Neural progenitor cell (in vitro differentiated cells): ENCODE measurements around the gene FBXL2. TPM values are rescaled to one million over a fixed set of nuclear protein-coding genes. Genes with fewer than 3 reads are reported as not detected.

Experiments
- DNase-seq: peaks from one replicate; pipeline ENCODE4 v3.0.0-alpha.2; 2016; ENCODE audit warnings: low spot score
- H2AFZ ChIP-seq: fragments of 200-600 bp; sonication (generic); replicated peaks from 2 replicates; pipeline ENCODE4 v1.6.1; 2016; ENCODE audit warnings: antibody characterized with exemption
- H3F3A ChIP-seq: fragments of 200-600 bp; sonication (generic); 2 replicates; pipeline ENCODE4 v1.6.1; 2016; ENCODE audit warnings: antibody characterized with exemption, low read depth
- H3K27ac ChIP-seq: fragments of 200-600 bp; sonication (generic); 2 replicates; pipeline ENCODE4 v1.5.1; 2016; ENCODE audit warnings: mild to moderate bottlenecking
- H3K27me3 ChIP-seq: fragments of 200-600 bp; sonication (generic); 2 replicates; pipeline ENCODE4 v1.6.1; 2016; ENCODE audit warnings: mild to moderate bottlenecking, moderate library complexity
- H3K36me3 ChIP-seq: fragments of 200-600 bp; sonication (generic); 2 replicates; pipeline ENCODE4 v1.5.1; 2016
- H3K4me1 ChIP-seq: fragments of 200-600 bp; sonication (generic); 2 replicates; pipeline ENCODE4 v1.6.1; 2016; ENCODE audit warnings: mixed run types
- H3K4me2 ChIP-seq: fragments of 200-600 bp; sonication (generic); 2 replicates; pipeline ENCODE4 v1.6.1; 2016
- H3K4me3 ChIP-seq: fragments of 200-600 bp; sonication (generic); 2 replicates; pipeline ENCODE4 v1.5.1; 2016
- H3K79me2 ChIP-seq: fragments of 200-600 bp; sonication (generic); 2 replicates; pipeline ENCODE4 v1.6.1; 2016; ENCODE audit warnings: low read depth
- H3K9ac ChIP-seq: fragments of 200-600 bp; sonication (generic); 2 replicates; pipeline ENCODE4 v1.6.1; 2016
- H3K9me3 ChIP-seq: fragments of 200-600 bp; sonication (generic); 2 replicates; pipeline ENCODE4 v1.5.1; 2016; ENCODE audit warnings: low read depth
- H4K20me1 ChIP-seq: fragments of 200-600 bp; sonication (generic); 2 replicates; pipeline ENCODE4 v1.6.1; 2016; ENCODE audit warnings: low read depth
- H3K27ac Mint-ChIP-seq: 3 replicates; pipeline ENCODE4 v1.8.0; 2021; ENCODE audit warnings: mixed read lengths
- H3K27me3 Mint-ChIP-seq: 2 replicates; pipeline ENCODE4 v1.8.0; 2022; ENCODE audit warnings: low read depth, mild to moderate bottlenecking, inconsistent platforms, moderate library complexity, mixed read lengths; ENCODE audit not compliant: insufficient read depth
- H3K36me3 Mint-ChIP-seq: 3 replicates; pipeline ENCODE4 v1.8.0; 2021; ENCODE audit warnings: mixed read lengths
- H3K4me1 Mint-ChIP-seq: 3 replicates; pipeline ENCODE4 v1.8.0; 2021; ENCODE audit warnings: mixed read lengths
- H3K4me3 Mint-ChIP-seq: 3 replicates; pipeline ENCODE4 v1.8.0; 2021; ENCODE audit warnings: mild to moderate bottlenecking, moderate library complexity, mixed read lengths
- H3K9me3 Mint-ChIP-seq: 3 replicates; pipeline ENCODE4 v1.8.0; 2020; ENCODE audit warnings: mixed read lengths
- EZH2 ChIP-seq: fragments of 200-600 bp; sonication (generic); IDR thresholded peaks from 2 replicates; pipeline ENCODE4 v1.6.1; 2017; ENCODE audit warnings: antibody characterized with exemption, mild to moderate bottlenecking, moderate library complexity
- EZH2phosphoT487 ChIP-seq: fragments of 200-600 bp; sonication (generic); IDR thresholded peaks from 2 replicates; pipeline ENCODE4 v1.6.1; 2017; ENCODE audit warnings: antibody characterized with exemption
- total RNA-seq: library from RNA; depleted of rRNA; stranded (reverse); fragments of >200 nt; gene quantifications from 2 replicates; pipeline ENCODE4 v1.2.3, GENCODE V29; 2015; ENCODE audit warnings: low replicate concordance
- TF ChIP-seq, protein P1 (sequence below): fragments of 200-600 bp; sonication (generic); IDR thresholded peaks from 2 replicates; pipeline ENCODE4 v1.5.1; 2017; ENCODE audit warnings: antibody characterized with exemption, mild to moderate bottlenecking

FBXL2 gene
- total RNA-seq, 1 donor from 2014 or later = 18.2 TPM

DNA sequence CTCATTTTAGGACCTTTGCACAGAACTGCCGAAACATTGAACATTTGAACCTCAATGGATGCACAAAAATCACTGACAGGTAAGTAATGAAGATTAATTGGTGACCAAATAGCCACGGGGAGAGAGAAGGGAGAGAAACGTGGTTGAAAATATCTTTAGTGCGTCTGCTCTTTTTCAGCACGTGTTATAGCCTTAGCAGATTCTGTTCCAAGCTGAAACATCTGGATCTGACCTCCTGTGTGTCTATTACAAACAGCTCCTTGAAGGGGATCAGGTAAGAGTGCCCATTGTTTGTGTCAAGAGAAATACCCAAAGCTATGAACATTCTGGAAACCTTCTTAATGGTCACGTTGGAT lies 95.8 kb downstream of the FBXL2 start:
- DNase-seq = no peak
- Mint-ChIP-seq H3K9me3 (peaks cover 6% of the 10 kb centered on the region), H3K4me3 (no peak overlapping the region), H3K4me1 (no peaks in the 10 kb centered on the region), H3K36me3 (peaks cover 20% of the 10 kb centered on the region), H3K27me3 (no peaks in the 10 kb centered on the region), H3K27ac (no peak overlapping the region)
- no peaks in the 10 kb centered on the region for H4K20me1 ChIP-seq
- H3K9ac ChIP-seq = no peak overlapping the region
- no peaks in the 10 kb centered on the region for H3K4me1 ChIP-seq
- no peaks in the 10 kb centered on the region for H3F3A ChIP-seq
- no peak overlapping the region for H3K4me2 ChIP-seq
- TF ChIP-seq EZH2phosphoT487 (no peak), EZH2 (no peak)
- TF ChIP-seq, protein P1, sequence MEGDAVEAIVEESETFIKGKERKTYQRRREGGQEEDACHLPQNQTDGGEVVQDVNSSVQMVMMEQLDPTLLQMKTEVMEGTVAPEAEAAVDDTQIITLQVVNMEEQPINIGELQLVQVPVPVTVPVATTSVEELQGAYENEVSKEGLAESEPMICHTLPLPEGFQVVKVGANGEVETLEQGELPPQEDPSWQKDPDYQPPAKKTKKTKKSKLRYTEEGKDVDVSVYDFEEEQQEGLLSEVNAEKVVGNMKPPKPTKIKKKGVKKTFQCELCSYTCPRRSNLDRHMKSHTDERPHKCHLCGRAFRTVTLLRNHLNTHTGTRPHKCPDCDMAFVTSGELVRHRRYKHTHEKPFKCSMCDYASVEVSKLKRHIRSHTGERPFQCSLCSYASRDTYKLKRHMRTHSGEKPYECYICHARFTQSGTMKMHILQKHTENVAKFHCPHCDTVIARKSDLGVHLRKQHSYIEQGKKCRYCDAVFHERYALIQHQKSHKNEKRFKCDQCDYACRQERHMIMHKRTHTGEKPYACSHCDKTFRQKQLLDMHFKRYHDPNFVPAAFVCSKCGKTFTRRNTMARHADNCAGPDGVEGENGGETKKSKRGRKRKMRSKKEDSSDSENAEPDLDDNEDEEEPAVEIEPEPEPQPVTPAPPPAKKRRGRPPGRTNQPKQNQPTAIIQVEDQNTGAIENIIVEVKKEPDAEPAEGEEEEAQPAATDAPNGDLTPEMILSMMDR = no peak
- no peak overlapping the region for H3K4me3 ChIP-seq
- H3K9me3 ChIP-seq = no peaks in the 10 kb centered on the region
- no peaks in the 10 kb centered on the region for H3K36me3 ChIP-seq
- no peak overlapping the region for H3K27ac ChIP-seq
- no peaks in the 10 kb centered on the region for H3K27me3 ChIP-seq
- no peak overlapping the region for H2AFZ ChIP-seq
- H3K79me2 ChIP-seq = no peaks in the 10 kb centered on the region

DNA sequence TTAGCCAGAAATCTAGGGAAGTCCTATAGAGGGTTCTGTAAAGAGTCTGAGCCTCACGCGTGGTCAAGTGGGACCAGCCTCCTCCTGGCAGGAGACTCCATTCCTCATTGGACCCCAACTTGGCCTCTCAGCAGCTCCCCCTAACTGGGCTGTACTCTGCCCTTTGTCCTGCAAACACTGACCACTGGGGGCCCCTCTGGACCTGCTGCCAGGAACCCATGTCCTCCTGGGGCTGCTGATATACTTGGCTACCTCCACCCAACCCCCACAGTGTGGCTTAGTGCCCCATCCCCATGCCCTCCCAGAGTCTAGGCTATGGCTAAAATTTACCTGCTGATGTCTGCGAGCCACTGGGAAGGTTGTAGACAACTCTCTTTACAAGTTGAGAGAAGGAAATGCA lies 100.2 kb downstream of the FBXL2 start:
- Mint-ChIP-seq H3K4me1 (no peaks in the 10 kb centered on the region), H3K4me3 (no peak overlapping the region), H3K36me3 (peaks cover 13% of the 10 kb centered on the region), H3K27ac (no peak overlapping the region), H3K9me3 (no peaks in the 10 kb centered on the region), H3K27me3 (peaks cover 3% of the 10 kb centered on the region)
- H3K9ac ChIP-seq = no peak overlapping the region
- DNase-seq = no peak
- no peaks in the 10 kb centered on the region for H3K27me3 ChIP-seq
- H3K79me2 ChIP-seq = no peaks in the 10 kb centered on the region
- H3K4me1 ChIP-seq = no peaks in the 10 kb centered on the region
- no peak overlapping the region for H3K4me3 ChIP-seq
- no peak overlapping the region for H3K4me2 ChIP-seq
- no peak overlapping the region for H2AFZ ChIP-seq
- H3K9me3 ChIP-seq = no peaks in the 10 kb centered on the region
- TF ChIP-seq EZH2 (no peak), EZH2phosphoT487 (no peak)
- TF ChIP-seq, protein P1 = no peak
- H3K27ac ChIP-seq = no peak overlapping the region
- H3F3A ChIP-seq = peaks cover 6% of the 10 kb centered on the region
- H4K20me1 ChIP-seq = no peaks in the 10 kb centered on the region
- no peaks in the 10 kb centered on the region for H3K36me3 ChIP-seq

DNA sequence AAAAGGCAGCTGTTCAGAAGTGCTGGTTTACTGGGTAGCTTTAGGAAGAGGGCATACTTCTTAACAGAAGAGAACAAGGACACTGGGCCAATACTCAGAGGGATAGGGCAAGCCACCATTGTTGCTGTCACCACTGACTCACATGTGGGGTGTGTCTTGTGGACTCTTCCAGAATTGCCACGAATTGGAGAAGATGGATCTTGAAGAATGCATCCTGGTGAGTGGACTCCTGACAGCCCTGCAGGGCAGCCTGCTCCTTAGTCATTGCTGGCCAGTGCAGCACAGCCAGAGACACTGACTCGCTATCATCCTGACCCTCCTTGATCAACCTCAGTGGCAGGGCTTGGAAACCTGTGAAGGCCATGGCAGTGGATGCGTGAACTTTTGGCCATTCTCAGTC lies 100.7 kb downstream of the FBXL2 start:
- no peak for DNase-seq
- Histone ChIP-seq H3K4me2 (no peak overlapping the region), H3K4me1 (no peaks in the 10 kb centered on the region), H3K36me3 (no peaks in the 10 kb centered on the region), H3K79me2 (no peaks in the 10 kb centered on the region), H3K27ac (no peak overlapping the region), H3K27me3 (no peaks in the 10 kb centered on the region), H2AFZ (no peak overlapping the region), H4K20me1 (no peaks in the 10 kb centered on the region), H3K4me3 (no peak overlapping the region), H3K9ac (no peak overlapping the region), H3K9me3 (no peaks in the 10 kb centered on the region), H3F3A (peaks cover 6% of the 10 kb centered on the region)
- TF ChIP-seq EZH2phosphoT487 (no peak), EZH2 (no peak)
- TF ChIP-seq, protein P1 = no peak
- peaks cover 3% of the 10 kb centered on the region for H3K27me3 Mint-ChIP-seq
- H3K4me1 Mint-ChIP-seq = peaks cover 4% of the 10 kb centered on the region
- no peak overlapping the region for H3K27ac Mint-ChIP-seq
- no peaks in the 10 kb centered on the region for H3K9me3 Mint-ChIP-seq
- H3K4me3 Mint-ChIP-seq = no peak overlapping the region
- H3K36me3 Mint-ChIP-seq = peaks cover 12% of the 10 kb centered on the region
